SK-N-SH treated with all-trans-retinoic acid at 6 μM for 48 hours (cell line): Measurements from ENCODE around the gene ITLN1.

Source experiments
- ISL1 ChIP-seq: fragments of 250-450 bp; sonication (Bioruptor Pico); IDR thresholded peaks from 2 replicates; pipeline ENCODE4 v2.1.2; 2022; ENCODE audit warnings: mild to moderate bottlenecking, moderate library complexity
- RARB ChIP-seq: fragments of 250-450 bp; sonication (Bioruptor Pico); IDR thresholded peaks from 2 replicates; pipeline ENCODE4 v1.8.0; 2021; ENCODE audit warnings: mild to moderate bottlenecking, moderate library complexity
- TOX ChIP-seq: fragments of 250-450 bp; sonication (Bioruptor Pico); IDR thresholded peaks from 2 replicates; pipeline ENCODE4 v1.8.0; 2021; ENCODE audit warnings: mild to moderate bottlenecking, moderate library complexity, borderline replicate concordance
- TSHZ2 ChIP-seq: fragments of 250-450 bp; sonication (Bioruptor Pico); IDR thresholded peaks from 2 replicates; pipeline ENCODE4 v1.5.0; 2020; ENCODE audit warnings: mild to moderate bottlenecking, moderate library complexity
- ZC3H10 ChIP-seq: fragments of 250-450 bp; sonication (Bioruptor Pico); IDR thresholded peaks from 2 replicates; pipeline ENCODE4 v1.5.1; 2021; ENCODE audit warnings: mild to moderate bottlenecking, moderate library complexity
- ZNF8 ChIP-seq: fragments of 450-650 bp; formaldehyde crosslinking; IDR thresholded peaks from 2 replicates; pipeline ENCODE4 v1.5.0; 2020; ENCODE audit warnings: mild to moderate bottlenecking, moderate library complexity

- TF ChIP-seq ZC3H10 (CRISPR knock-in tag), result no peak
- TF ChIP-seq ZNF8, result no peak
- no peak for TF ChIP-seq TOX
- TF ChIP-seq RARB, result no peak
- no peak for TF ChIP-seq ISL1 (CRISPR knock-in tag)
- no peak for TF ChIP-seq TSHZ2 (CRISPR knock-in tag)
Measured at GRCh38 chr1:160911925-160912324, 26.9 kb upstream of the ITLN1 start.
